ENCODE data around the gene SERPINA12.

DNA sequence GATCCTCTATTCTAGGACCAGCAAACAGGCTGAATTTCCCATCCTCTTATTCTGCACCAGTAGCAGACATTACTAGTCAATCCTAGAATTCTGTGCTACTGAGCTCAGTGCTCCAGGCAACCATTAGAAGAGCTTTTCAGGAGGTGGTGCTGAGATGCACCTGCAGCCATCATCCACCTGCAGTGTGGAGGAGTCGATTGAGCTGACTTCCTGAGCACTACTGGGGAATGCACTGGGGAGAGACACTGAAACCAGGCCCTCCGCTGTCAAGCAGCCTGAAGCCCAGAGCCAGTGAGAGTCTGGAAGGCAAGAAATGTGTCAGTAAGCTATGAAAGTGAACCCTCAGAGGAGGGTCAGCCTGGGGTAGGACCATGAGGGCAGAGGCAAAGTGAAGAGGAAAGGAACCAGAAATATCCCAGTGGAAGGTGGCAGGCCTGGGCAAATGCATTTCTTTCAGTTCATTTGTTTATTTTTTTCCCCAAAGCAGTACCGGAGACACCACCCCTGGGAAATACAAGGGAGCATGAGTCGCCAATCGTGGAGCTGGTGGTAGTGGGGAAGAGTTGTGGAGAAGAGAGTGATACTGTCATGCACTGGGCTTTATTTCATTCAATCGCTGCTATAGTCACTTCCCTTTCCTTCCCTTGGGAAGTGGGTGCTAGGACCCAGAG is 28.9 kb upstream of the SERPINA12 start:
- TF ChIP-seq, protein P1, sequence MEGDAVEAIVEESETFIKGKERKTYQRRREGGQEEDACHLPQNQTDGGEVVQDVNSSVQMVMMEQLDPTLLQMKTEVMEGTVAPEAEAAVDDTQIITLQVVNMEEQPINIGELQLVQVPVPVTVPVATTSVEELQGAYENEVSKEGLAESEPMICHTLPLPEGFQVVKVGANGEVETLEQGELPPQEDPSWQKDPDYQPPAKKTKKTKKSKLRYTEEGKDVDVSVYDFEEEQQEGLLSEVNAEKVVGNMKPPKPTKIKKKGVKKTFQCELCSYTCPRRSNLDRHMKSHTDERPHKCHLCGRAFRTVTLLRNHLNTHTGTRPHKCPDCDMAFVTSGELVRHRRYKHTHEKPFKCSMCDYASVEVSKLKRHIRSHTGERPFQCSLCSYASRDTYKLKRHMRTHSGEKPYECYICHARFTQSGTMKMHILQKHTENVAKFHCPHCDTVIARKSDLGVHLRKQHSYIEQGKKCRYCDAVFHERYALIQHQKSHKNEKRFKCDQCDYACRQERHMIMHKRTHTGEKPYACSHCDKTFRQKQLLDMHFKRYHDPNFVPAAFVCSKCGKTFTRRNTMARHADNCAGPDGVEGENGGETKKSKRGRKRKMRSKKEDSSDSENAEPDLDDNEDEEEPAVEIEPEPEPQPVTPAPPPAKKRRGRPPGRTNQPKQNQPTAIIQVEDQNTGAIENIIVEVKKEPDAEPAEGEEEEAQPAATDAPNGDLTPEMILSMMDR (IDR thresholded peaks at IDR 0.05), result no peak
- no peak for TF ChIP-seq POLR2A (IDR thresholded peaks at IDR 0.05)

All from ovary (tissue), 3 donors.